ENCODE results near the gene CDK14. TPM values are rescaled to one million over a fixed set of nuclear protein-coding genes. Genes with fewer than 3 reads are reported as not detected.

Gene CDK14
- total RNA-seq, 8 experiments from 2014 or later, result 9.9 to 50.5 (median 13.3) TPM

DNA sequence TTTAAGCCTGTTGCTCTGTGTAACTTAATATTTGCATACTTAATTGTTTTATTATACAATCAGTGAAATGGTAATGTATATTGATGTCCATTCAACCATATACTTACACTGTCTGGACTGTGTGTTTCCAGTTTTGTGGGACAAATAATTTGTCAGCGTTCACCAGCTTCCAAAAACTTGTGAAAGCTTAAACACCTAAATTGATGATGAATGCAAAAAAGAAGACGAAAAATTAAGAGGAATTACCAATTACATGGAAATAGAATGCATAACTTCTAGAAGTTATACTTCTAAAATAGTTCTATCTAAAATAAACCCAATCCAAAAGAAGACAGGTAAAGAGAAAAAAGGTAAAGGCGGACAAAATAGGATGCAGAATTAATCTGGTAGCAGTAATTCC lies 513.1 kb downstream of the CDK14 start:
- 84 to 100% (median 96%) methylated on average over 1 to 3 of the region's 3 CpGs; no CpG with 5 or more reads in 1 of the 10 experiments for WGBS, 10 experiments
- Histone ChIP-seq H3K27ac (no peak overlapping the region), H3K4me3 (no peak overlapping the region), H3K4me1 (replicated peaks in 1 of 2) (peaks cover 0 to 11% of the 10 kb centered on the region in 2 donors)
- ATAC-seq (replicated peaks in 6 of 8), result no peak
- in situ Hi-C loops (cut with MboI; ENCODE audit: low pct_unique_long_range_greater_than_20kb in 2 of 9, low sequenced_read_pairs in 9 of 9, unreplicated experiment in 9 of 9), result no loop called here

DNA sequence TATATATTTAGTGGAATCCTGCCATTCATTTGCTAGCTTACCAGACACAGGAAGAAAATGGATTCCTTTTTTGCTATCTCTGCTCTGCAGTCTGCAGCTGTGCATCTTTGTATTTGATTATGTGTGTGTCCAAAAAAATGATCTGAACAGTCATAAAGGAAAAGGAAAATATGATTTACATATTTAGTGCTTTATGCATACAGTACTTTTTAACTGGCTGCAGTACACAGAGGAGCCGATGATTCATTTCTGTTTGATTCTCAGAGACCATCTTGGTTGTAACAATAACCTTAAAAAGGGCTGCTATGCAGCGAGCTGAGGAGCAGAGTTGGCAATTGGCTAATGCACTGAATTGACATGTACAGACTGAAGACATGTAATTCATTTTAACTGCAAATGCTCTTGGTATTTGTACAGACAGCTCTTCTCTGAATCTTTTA lies 516.8 kb downstream of the CDK14 start:
- 0 to 90% (median 41%) methylated on average over 1 to 2 of the region's 2 CpGs; no CpG with 5 or more reads in 1 of the 10 experiments for whole genome bisulfite sequencing, 10 experiments
- Histone ChIP-seq H3K4me3 (no peak overlapping the region), H3K27ac (peak overlapping the region in 1 of 2 donors; percentile 25), H3K4me1 (replicated peaks in 1 of 2) (peaks cover 0 to 11% of the 10 kb centered on the region in 2 donors)
- ATAC-seq (replicated peaks in 6 of 8), result peak; percentile 39 to 98 (median 75)
- in situ Hi-C loops (cut with MboI; ENCODE audit: low pct_unique_long_range_greater_than_20kb in 2 of 9, low sequenced_read_pairs in 9 of 9, unreplicated experiment in 9 of 9), result no loop called here

DNA sequence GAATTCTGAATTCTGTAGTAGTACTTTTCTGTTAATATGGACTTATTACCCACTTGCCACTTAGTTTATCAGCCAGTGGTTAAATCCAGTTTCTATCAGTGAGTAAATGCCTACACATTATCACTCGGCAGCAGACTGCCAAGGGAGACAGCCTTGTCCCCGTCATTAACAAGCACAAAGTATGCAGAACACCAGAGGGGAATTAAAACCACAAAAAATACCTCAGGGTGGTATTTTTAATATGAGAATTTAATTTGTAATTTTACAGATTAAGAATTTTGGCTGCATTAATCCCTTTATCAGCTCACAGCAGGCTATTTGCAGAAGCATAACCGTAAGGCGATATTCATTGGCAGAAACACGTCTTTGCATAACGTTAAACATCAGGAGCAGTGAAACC lies 518.1 kb downstream of the CDK14 start:
- 4 to 96% (median 85%) methylated on average over 1 to 6 of the region's 6 CpGs; no CpG with 5 or more reads in 2 of the 10 experiments for WGBS, 10 experiments
- no peak overlapping the region for H3K4me3 ChIP-seq
- ATAC-seq (replicated peaks in 6 of 8), result no peak
- H3K4me1 ChIP-seq (replicated peaks in 1 of 2), result peaks cover 0 to 11% of the 10 kb centered on the region in 2 donors
- in situ Hi-C loops (cut with MboI; ENCODE audit: low pct_unique_long_range_greater_than_20kb in 2 of 9, low sequenced_read_pairs in 9 of 9, unreplicated experiment in 9 of 9), result no loop called here
- H3K27ac ChIP-seq, result no peak overlapping the region

DNA sequence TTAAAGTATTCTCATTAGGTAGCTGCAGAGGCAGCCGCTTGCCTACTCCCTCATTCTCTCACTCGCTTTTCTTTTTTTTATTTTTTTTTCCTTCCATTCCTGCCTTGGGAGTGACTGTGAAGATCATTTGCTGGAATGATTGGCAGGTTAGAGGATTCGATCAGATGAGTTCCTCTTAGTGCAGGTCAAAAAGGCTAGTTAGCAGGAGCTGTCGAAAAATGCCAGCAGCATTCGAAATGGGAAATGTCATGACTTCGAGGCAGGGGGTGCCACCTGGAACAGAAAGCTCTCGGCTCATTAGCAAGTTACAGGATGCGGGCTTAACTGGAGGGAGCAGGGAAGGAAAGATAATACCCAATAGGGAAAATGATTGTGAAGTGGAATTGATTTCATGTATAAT lies 530.6 kb downstream of the CDK14 start:
- 31 to 100% (median 43%) methylated on average over 1 to 8 of the region's 8 CpGs; no CpG with 5 or more reads in 2 of the 10 experiments for WGBS, 10 experiments
- no peak overlapping the region for H3K4me3 ChIP-seq
- in situ Hi-C loops (cut with MboI; ENCODE audit: low pct_unique_long_range_greater_than_20kb in 2 of 9, low sequenced_read_pairs in 9 of 9, unreplicated experiment in 9 of 9), result no loop called here
- ATAC-seq (replicated peaks in 6 of 8), result peak in 2 of 8 experiments; percentile 23 to 31
- H3K4me1 ChIP-seq (replicated peaks in 1 of 2), result peaks cover 7 to 18% of the 10 kb centered on the region in 2 donors
- H3K27ac ChIP-seq, result no peak overlapping the region

DNA sequence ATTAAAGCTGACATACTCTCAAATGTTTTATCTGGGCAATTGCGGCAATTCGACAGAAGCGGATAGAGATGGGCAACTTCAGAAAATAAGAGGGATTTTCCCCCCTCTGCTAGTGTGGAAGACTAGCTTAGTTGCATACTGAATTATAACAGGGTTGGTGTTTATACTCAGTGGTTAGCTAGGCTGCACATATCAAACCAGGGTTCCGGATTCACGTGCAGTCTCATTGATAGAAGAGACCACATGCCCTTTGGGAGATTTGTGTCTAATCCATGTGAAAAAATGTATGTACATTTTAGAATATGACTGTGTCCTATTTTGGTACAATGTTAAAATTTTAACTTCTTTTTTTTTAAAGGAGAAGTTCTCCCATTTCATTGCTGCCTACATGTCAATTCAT lies 531.2 kb downstream of the CDK14 start:
- in situ Hi-C loops (cut with MboI; ENCODE audit: low pct_unique_long_range_greater_than_20kb in 2 of 9, low sequenced_read_pairs in 9 of 9, unreplicated experiment in 9 of 9), result no loop called here
- WGBS, 10 experiments, result 38 to 100% (median 86%) methylated on average over 3 to 5 of the region's 5 CpGs; no CpG with 5 or more reads in 1 of the 10 experiments
- Histone ChIP-seq H3K4me1 (replicated peaks in 1 of 2) (peaks cover 7 to 18% of the 10 kb centered on the region in 2 donors), H3K27ac (no peak overlapping the region), H3K4me3 (no peak overlapping the region)
- ATAC-seq (replicated peaks in 6 of 8), result peak in 1 of 8 experiments; percentile 60

DNA sequence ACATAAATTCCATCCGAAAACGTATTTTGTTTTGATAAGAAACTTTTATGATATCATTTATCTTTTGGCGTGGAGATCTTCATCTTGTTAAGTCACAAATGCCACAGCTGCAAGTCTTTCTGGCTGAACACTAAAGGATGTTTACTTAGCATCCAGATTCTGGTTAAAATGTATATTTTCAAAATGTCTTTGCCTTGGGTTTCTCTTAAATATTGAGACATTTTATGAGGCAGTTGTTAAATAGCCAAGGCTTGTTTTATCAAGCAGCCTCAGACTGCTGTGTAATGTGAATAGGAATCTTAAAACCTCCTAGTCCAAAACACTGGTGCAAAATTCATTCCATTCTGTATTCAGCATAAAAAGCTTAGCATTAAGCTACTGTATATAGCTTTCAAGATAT lies 531.8 kb downstream of the CDK14 start:
- ATAC-seq (replicated peaks in 6 of 8), result peak in 1 of 8 experiments; percentile 48
- in situ Hi-C loops (cut with MboI; ENCODE audit: low pct_unique_long_range_greater_than_20kb in 2 of 9, low sequenced_read_pairs in 9 of 9, unreplicated experiment in 9 of 9), result no loop called here
- 7 to 92% (median 85%) methylated on average over 2 to 3 of the region's 3 CpGs for WGBS, 10 experiments
- Histone ChIP-seq H3K4me3 (no peak overlapping the region), H3K4me1 (replicated peaks in 1 of 2) (peaks cover 7 to 18% of the 10 kb centered on the region in 2 donors), H3K27ac (no peak overlapping the region)

DNA sequence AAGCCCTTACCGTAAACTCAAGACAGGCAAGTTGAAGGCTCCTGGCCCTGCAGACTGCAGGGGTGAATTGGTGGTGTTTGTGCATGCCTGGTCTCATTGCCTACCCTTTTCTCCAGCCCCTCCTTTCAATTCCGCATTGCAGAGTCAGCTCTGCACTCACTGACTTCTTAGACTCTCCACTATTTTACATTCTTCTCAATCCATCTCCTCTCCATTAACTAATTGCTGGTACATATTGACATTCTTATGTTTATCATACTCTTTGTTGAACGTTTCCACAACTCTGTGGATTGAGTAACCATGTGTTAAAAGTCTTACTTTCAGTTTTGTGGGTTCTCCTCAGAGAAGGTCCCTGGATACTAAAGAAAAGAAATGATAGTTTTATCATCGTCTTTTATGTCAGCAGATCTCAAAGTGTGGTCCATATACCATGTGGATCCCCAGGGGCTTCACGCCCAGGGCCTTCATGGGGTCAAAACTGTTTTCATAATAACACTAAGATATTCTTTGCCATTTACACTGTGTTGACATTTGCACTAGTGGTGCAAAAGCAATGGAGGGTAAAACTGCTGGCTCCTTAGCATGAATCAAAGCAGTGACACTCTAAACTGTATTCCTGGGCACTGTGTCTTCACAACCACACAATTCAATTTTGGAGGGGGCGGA lies 532.7 kb downstream of the CDK14 start:
- Histone ChIP-seq H3K4me3 (no peak overlapping the region), H3K4me1 (replicated peaks in 1 of 2) (peaks cover 7 to 18% of the 10 kb centered on the region in 2 donors), H3K27ac (no peak overlapping the region)
- ATAC-seq (replicated peaks in 6 of 8), result peak in 5 of 8 experiments; percentile 24 to 94 (median 83)
- in situ Hi-C loops (cut with MboI; ENCODE audit: low pct_unique_long_range_greater_than_20kb in 2 of 9, low sequenced_read_pairs in 9 of 9, unreplicated experiment in 9 of 9), result no loop called here
- WGBS, 10 experiments, result 53 to 100% (median 69%) methylated on average over 1 to 5 of the region's 6 CpGs; no CpG with 5 or more reads in 1 of the 10 experiments

DNA sequence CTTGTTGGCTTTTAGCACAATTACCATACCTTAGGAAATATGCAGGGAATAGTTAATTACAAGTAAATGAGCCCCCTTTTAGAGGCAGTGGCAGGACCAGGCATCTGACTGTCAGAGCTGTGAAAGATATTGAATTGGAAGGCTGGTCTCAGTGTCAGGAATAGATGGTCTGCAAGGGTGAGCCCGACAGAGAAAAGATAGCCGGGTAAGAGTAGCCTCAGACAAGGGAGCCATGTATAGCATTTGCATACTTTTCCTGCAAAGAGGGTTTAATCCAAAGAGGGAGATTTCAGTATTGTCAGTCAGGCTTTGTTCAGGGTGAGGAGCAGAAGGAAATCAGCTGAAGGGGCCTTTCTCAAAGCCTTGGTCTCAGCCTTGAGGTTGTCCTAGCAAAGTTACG lies 539.2 kb downstream of the CDK14 start:
- in situ Hi-C loops (cut with MboI; ENCODE audit: low pct_unique_long_range_greater_than_20kb in 2 of 9, low sequenced_read_pairs in 9 of 9, unreplicated experiment in 9 of 9), result no loop called here
- no peak overlapping the region for H3K27ac ChIP-seq
- 17 to 100% (median 67%) methylated on average over 1 to 2 of the region's 3 CpGs; no CpG with 5 or more reads in 3 of the 10 experiments for WGBS, 10 experiments
- ATAC-seq (replicated peaks in 6 of 8), result peak in 2 of 8 experiments; percentile 24 to 25
- H3K4me1 ChIP-seq (replicated peaks in 1 of 2), result peaks cover 12 to 15% of the 10 kb centered on the region in 2 donors
- no peak overlapping the region for H3K4me3 ChIP-seq

DNA sequence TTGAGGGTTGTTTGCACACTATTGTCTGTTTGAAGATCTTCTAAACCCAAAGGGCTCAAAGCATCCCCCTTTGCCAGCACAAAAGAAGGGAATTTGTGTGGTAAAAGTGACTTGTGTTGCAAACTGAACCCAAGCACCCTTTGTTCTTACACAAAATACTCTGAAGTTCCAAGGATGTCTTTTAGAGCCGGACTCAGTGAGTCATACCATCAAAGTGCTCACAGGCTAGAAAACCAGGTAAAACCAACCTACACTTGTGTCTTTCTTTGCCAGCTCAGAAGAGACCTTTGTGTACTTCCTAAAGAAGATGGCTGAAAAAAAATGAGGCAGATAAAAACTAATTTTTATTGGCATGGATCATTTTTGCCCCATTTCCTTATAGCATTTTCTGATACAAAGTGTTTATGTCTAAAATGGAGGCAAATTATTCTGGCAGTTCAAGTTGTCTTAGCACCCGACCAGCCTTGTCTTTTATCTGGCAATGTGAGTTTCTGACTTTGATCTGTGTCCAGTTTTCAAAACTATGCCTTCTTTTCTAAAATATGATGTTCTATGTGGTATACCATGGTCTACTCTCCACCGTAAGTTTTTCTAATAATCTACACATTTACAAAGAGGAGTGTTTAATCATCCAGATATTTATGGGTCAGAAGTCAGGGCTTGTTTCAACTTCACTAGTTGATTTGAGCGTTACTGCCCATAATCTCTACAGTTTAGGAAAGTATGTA lies 539.7 kb downstream of the CDK14 start:
- ATAC-seq (replicated peaks in 6 of 8), result no peak
- in situ Hi-C loops (cut with MboI; ENCODE audit: low pct_unique_long_range_greater_than_20kb in 2 of 9, low sequenced_read_pairs in 9 of 9, unreplicated experiment in 9 of 9), result no loop called here
- no peak overlapping the region for H3K27ac ChIP-seq
- 0 to 100% (median 75%) methylated on average over 1 to 4 of the region's 4 CpGs; no CpG with 5 or more reads in 2 of the 10 experiments for WGBS, 10 experiments
- H3K4me1 ChIP-seq (replicated peaks in 1 of 2), result peaks cover 12 to 15% of the 10 kb centered on the region in 2 donors
- H3K4me3 ChIP-seq, result no peak overlapping the region

DNA sequence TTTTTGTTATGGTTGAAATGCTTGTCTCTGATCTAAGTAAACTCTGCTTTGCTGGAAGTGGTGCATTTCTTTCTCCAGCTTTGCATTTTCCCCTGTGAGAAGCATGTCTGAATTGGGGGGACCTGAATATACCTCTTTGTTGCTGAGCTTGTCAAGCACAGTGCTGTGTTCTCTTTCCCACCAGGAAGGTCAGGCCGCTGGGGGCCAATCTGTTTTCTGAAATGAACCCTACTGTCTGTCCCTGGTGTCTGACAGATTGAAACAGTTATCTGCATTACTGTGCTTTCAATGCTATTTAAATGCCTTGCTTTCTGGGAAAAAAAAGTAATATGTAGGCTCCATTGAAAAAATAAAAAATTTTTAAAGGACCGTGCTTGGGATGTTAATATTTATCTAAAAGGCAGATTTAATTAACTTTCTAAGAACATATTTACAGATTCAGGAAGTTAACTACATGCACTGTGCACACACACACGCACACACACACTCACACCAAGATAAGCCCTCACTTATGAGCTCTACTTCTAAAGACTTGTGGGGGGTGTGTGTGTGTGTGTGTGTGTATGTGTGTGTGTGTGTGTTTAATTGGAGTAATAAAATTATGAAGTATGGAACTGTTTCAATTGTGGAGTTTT lies 541.1 kb downstream of the CDK14 start:
- in situ Hi-C loops (cut with MboI; ENCODE audit: low pct_unique_long_range_greater_than_20kb in 2 of 9, low sequenced_read_pairs in 9 of 9, unreplicated experiment in 9 of 9), result no loop called here
- Histone ChIP-seq H3K27ac (no peak overlapping the region), H3K4me1 (replicated peaks in 1 of 2) (peaks cover 12 to 15% of the 10 kb centered on the region in 2 donors), H3K4me3 (no peak overlapping the region)
- no peak for ATAC-seq (replicated peaks in 6 of 8)
- 48 to 86% (median 72%) methylated on average over 2 to 3 of the region's 3 CpGs; no CpG with 5 or more reads in 2 of the 10 experiments for WGBS, 10 experiments

DNA sequence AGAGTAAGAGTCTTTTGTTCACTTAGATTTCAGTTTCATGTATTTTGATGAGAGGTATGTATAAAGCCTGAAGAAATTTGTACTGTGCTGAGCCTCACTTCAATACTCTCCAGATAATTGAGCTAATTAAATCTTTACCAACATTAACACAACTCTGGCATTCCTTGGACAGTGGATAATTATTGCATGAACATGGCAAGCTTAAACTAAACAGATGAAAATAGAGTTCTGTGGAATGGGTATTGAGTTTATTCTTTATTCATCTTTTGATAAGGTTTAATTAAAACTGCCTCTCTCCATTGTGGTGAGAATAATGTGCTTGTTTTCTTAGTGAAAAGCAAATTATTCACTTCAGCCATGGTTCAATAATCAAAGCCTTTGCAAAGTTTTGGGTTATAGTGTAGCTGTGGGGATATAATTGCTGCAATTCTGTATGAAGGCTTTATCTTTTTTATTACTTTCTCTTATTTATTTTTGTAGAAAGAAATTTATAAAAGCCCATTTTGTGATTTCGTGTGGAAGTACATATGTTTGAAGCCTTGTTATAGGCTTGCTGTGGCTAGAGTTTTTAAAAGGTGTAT lies 541.8 kb downstream of the CDK14 start:
- H3K27ac ChIP-seq, result no peak overlapping the region
- in situ Hi-C loops (cut with MboI; ENCODE audit: low pct_unique_long_range_greater_than_20kb in 2 of 9, low sequenced_read_pairs in 9 of 9, unreplicated experiment in 9 of 9), result no loop called here
- 67 to 100% (median 83%) methylated on average over 1 of the region's 1 CpG; no CpG with 5 or more reads in 1 of the 10 experiments for WGBS, 10 experiments
- no peak overlapping the region for H3K4me3 ChIP-seq
- peaks cover 12 to 15% of the 10 kb centered on the region in 2 donors for H3K4me1 ChIP-seq (replicated peaks in 1 of 2)
- ATAC-seq (replicated peaks in 6 of 8), result no peak

DNA sequence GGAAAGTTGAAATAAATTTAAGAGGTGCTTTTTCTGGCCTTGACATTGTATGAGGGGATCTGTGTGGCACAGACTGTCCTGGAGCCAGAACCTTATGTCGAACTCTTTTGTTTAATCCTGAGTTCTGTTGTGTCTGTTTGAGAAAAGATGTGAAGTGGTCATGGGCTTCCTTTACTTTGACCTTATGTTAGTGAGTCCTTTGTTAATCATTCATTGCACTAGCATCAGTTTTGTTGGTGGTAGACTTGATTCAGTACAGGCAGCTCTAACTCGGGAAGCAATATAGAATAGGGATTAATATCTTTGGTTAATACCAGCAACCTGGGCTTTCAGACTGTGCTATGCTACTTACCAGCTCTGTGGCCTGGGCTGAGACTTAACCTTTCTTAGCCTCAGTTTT lies 544.2 kb downstream of the CDK14 start:
- in situ Hi-C loops (cut with MboI; ENCODE audit: low pct_unique_long_range_greater_than_20kb in 2 of 9, low sequenced_read_pairs in 9 of 9, unreplicated experiment in 9 of 9), result no loop called here
- ATAC-seq (replicated peaks in 6 of 8), result no peak
- H3K4me1 ChIP-seq (replicated peaks in 1 of 2), result peaks cover 12 to 25% of the 10 kb centered on the region in 2 donors
- no peak overlapping the region for H3K27ac ChIP-seq
- H3K4me3 ChIP-seq, result no peak overlapping the region
- 43 to 100% (median 83%) methylated on average over 1 to 2 of the region's 2 CpGs; no CpG with 5 or more reads in 1 of the 10 experiments for WGBS, 10 experiments

Measured in motor neuron (in vitro differentiated cells).